VCaP (cell line): ENCODE data around the gene DDX10.
A peak's percentile ranks its signal among the peaks of the same experiment; 100 is the strongest.
"Not testable (repeated sequence)": the region's sequence is repeated elsewhere in the genome, so short reads cannot be mapped to it uniquely, and the experiment has no call there.

Experiments
- H3K27ac ChIP-seq: fragments of 450-650 bp; 2 replicates; pipeline ENCODE4 v1.5.1; 2017
- CTCF ChIP-seq: fragments of 450-650 bp; conservative IDR thresholded peaks from 2 replicates; pipeline ENCODE4 v1.5.1; 2017; ENCODE audit warnings: mild to moderate bottlenecking, moderate library complexity

DDX10 gene

GRCh38 chr11:108643974-108644373 is 20.9 kb upstream of the DDX10 start:
- no peak overlapping the region for H3K27ac ChIP-seq
- no peak for TF ChIP-seq CTCF

GRCh38 chr11:108645970-108646369 is 18.9 kb upstream of the DDX10 start:
- H3K27ac ChIP-seq: no peak overlapping the region
- no peak for TF ChIP-seq CTCF

- H3K27ac ChIP-seq: peak overlapping the region; percentile 2; the same call in 1 of the 2 replicates
Measured at GRCh38 chr11:108647387-108647700, 17.5 kb upstream of the DDX10 start.

GRCh38 chr11:108647701-108648527 is 17.0 kb upstream of the DDX10 start:
- H3K27ac ChIP-seq: peak overlapping the region; percentile 2; the same call in 1 of the 2 replicates
- TF ChIP-seq CTCF: peak; percentile 94

More at GRCh38 chr11:108647387-108647700, 17.5 kb upstream of the DDX10 start:
- TF ChIP-seq CTCF: no peak

GRCh38 chr11:108648528-108648885 is 16.4 kb upstream of the DDX10 start:
- TF ChIP-seq CTCF: peak; percentile 64
- no peak overlapping the region for H3K27ac ChIP-seq

- not testable (repeated sequence) for H3K27ac ChIP-seq
Measured at GRCh38 chr11:108654100-108654499, 10.8 kb upstream of the DDX10 start.

GRCh38 chr11:108654994-108655631 is 9.8 kb upstream of the DDX10 start:
- TF ChIP-seq CTCF: peak; percentile 96

GRCh38 chr11:108662700-108663099 is 2.2 kb upstream of the DDX10 start:
- no peak for TF ChIP-seq CTCF
- H3K27ac ChIP-seq: no peak overlapping the region

More at GRCh38 chr11:108654994-108655631, 9.8 kb upstream of the DDX10 start:
- H3K27ac ChIP-seq: no peak overlapping the region
